ENCODE data around the gene HSF4. TPM values are rescaled to one million over a fixed set of nuclear protein-coding genes. Genes with fewer than 3 reads are reported as not detected.

Gene HSF4
- total and polyA plus RNA-seq, 2 of the 4 experiments (the other 2 are of a cell fraction) = 0.54 to 7.5 TPM

DNA sequence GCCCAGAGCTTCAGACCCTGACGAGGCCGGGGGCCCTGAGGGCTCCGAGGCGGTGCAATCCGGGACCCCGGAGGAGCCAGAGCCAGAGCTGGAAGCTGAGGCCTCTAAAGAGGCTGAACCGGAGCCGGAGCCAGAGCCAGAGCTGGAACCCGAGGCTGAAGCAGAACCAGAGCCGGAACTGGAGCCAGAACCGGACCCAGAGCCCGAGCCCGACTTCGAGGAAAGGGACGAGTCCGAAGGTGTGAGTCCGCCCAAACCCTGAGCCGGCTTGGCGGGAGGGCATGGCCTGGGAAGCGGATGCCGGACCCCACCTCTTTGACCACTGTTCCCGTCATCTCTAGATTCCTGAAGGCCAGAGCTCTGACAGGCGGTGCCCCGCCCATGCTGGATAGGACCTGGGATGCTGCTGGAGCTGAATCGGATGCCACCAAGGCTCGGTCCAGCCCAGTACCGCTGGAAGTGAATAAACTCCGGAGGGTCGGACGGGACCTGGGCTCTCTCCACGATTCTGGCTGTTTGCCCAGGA is 10.2 kb downstream of the HSF4 start:
- Histone ChIP-seq H2BK15ac (ENCODE audit: low read depth, low read length) (no peak overlapping the region), H2AK5ac (ENCODE audit: low read depth, low read length) (peak overlapping the region; percentile 16; the same call in 1 of the 2 replicates), H3K4me2 (ENCODE audit: low read depth, low read length) (no peak overlapping the region; the same call in 1 of the 2 replicates), H3K4me1 (ENCODE audit: control insufficient read depth, insufficient read depth, low read length) (peaks cover 28% of the 10 kb centered on the region), H2BK5ac (ENCODE audit: low read depth, low read length, poor library complexity, severe bottlenecking) (no peak overlapping the region), H3K4ac (ENCODE audit: low read depth, low read length) (0 out of 2 replicates have a peak overlapping the region, but pooled peaks have one; percentile 51), H2AFZ (replicated peaks; ENCODE audit: low read length, poor library complexity) (peak overlapping the region; percentile 93), H4K8ac (ENCODE audit: low read depth in 2 of 2, low read length in 2 of 2) (no peak overlapping the region; a peak in 1 of 4 replicates), H3K23ac (ENCODE audit: low read depth, low read length) (no peak overlapping the region), H3K36me3 (ENCODE audit: control insufficient read depth, insufficient read depth, low read length) (peaks cover 11% of the 10 kb centered on the region; the same call in 1 of the 2 replicates), H4K91ac (ENCODE audit: insufficient read depth, low read depth, low read length) (no peak overlapping the region), H3K4me3 (ENCODE audit: insufficient read depth, low read depth, low read length) (no peak overlapping the region), H3K9ac (ENCODE audit: low read depth, low read length) (no peak overlapping the region), H3K9me3 (ENCODE audit: control insufficient read depth, insufficient read depth, low read length) (no peaks in the 10 kb centered on the region), H2BK20ac (ENCODE audit: low read depth, low read length) (no peak overlapping the region), H3K27ac (ENCODE audit: insufficient read depth, low read length) (no peak overlapping the region), H2AK9ac (replicated peaks; ENCODE audit: low read depth, low read length, poor library complexity) (peak overlapping the region; percentile 95), H3K79me1 (ENCODE audit: low read depth in 1 of 2, low read length in 2 of 2) (peaks cover 17 to 47% of the 10 kb centered on the region in 2 experiments; a peak in 3 of 4 replicates), H2BK120ac (ENCODE audit: low read depth, low read length) (no peak overlapping the region), H4K20me1 (ENCODE audit: insufficient read depth, low read length) (peaks cover 25% of the 10 kb centered on the region), H3K18ac (ENCODE audit: low read depth, low read length) (no peak overlapping the region), H3K9me1 (ENCODE audit: insufficient read depth, low read length) (peaks cover 15% of the 10 kb centered on the region), H4K5ac (ENCODE audit: low read depth, low read length) (no peak overlapping the region), H3K27me3 (ENCODE audit: control insufficient read depth, insufficient read depth, low read length) (no peaks in the 10 kb centered on the region), H3K56ac (ENCODE audit: extremely low read depth, insufficient read depth, low read length) (no peak overlapping the region), H3K14ac (replicated peaks; ENCODE audit: low read depth, low read length) (no peak overlapping the region)
- no peak for TF ChIP-seq FOS (IDR thresholded peaks at IDR 0.05; ENCODE audit: low read depth, low read length)
- TF ChIP-seq CHD1 (IDR thresholded peaks at IDR 0.05; ENCODE audit: low read depth, low read length) = no peak
- TF ChIP-seq, protein P1, sequence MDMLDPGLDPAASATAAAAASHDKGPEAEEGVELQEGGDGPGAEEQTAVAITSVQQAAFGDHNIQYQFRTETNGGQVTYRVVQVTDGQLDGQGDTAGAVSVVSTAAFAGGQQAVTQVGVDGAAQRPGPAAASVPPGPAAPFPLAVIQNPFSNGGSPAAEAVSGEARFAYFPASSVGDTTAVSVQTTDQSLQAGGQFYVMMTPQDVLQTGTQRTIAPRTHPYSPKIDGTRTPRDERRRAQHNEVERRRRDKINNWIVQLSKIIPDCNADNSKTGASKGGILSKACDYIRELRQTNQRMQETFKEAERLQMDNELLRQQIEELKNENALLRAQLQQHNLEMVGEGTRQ (IDR thresholded peaks at IDR 0.05; ENCODE audit: low read depth, low read length) = no peak
- TF ChIP-seq POLR2A (IDR thresholded peaks at IDR 0.05; ENCODE audit: low read depth, low read length) = no peak
- no peak for TF ChIP-seq BHLHE40 (IDR thresholded peaks at IDR 0.05; ENCODE audit: low read depth, low read length)
- TF ChIP-seq RFX5 (IDR thresholded peaks at IDR 0.05; ENCODE audit: low read depth, low read length) = no peak
- TF ChIP-seq, protein P2, sequence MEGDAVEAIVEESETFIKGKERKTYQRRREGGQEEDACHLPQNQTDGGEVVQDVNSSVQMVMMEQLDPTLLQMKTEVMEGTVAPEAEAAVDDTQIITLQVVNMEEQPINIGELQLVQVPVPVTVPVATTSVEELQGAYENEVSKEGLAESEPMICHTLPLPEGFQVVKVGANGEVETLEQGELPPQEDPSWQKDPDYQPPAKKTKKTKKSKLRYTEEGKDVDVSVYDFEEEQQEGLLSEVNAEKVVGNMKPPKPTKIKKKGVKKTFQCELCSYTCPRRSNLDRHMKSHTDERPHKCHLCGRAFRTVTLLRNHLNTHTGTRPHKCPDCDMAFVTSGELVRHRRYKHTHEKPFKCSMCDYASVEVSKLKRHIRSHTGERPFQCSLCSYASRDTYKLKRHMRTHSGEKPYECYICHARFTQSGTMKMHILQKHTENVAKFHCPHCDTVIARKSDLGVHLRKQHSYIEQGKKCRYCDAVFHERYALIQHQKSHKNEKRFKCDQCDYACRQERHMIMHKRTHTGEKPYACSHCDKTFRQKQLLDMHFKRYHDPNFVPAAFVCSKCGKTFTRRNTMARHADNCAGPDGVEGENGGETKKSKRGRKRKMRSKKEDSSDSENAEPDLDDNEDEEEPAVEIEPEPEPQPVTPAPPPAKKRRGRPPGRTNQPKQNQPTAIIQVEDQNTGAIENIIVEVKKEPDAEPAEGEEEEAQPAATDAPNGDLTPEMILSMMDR (conservative IDR thresholded peaks at IDR 0.05; ENCODE audit: low read depth, low read length) = no peak
- TF ChIP-seq CEBPB (IDR thresholded peaks at IDR 0.05; ENCODE audit: low read depth, low read length) = no peak
- in situ Hi-C loops (cut with MboI; ENCODE audit: low sequenced_read_pairs) (no loop called here), intact Hi-C loops (cut with micrococcal nuclease) (no loop called here), dilution Hi-C loops (cut with HindIII; ENCODE audit: low sequenced_read_pairs, unreplicated experiment) (no loop called here)
- BruUV-seq (replicated peaks) = no TSS peak
- DNase-seq (no peak), ATAC-seq (ENCODE audit: low read depth) (no peak)
- 67% methylated on average over 16 of the region's 31 CpGs; no CpG with 5 or more reads in 1 of the 2 experiments for WGBS, 2 experiments (ENCODE audit: extremely low coverage in 2 of 2, insufficient read length in 1 of 2)
- CTCF ChIA-PET = no interaction called here
- POLR2A ChIA-PET (ENCODE audit: unreplicated experiment) = no interaction called here
